WTC11 (cell line): ENCODE data around the gene LRRC10B. TPM values are rescaled to one million over a fixed set of nuclear protein-coding genes. Genes with fewer than 3 reads are reported as not detected.
"Not testable (repeated sequence)": the region's sequence is repeated elsewhere in the genome, so short reads cannot be mapped to it uniquely, and the experiment has no call there.

Source experiments
- ATAC-seq: fragments of 200-7000 bp; cut with Tn5 transposase; 2 replicates; pipeline ENCODE4 v1.10.0; 2021; ENCODE audit warnings: mild to moderate bottlenecking, moderate library complexity
- CTCF ChIA-PET: fragments of 300-600 bp; sonication (Branson Sonifier 250); formaldehyde crosslinking; loops from one replicate; lab custom pipeline; 2021; ENCODE audit warnings: antibody characterized with exemption; lab: Charles Lee
- POLR2A ChIA-PET: fragments of 350-600 bp; sonication (Branson Sonifier 250); formaldehyde crosslinking; loops from one replicate; lab custom pipeline; 2021; ENCODE audit warnings: antibody characterized with exemption; lab: Charles Lee
- DNase-seq: peaks from one replicate; pipeline ENCODE4 v3.0.0; 2021; ENCODE audit warnings: low spot score
- H3K27ac Mint-ChIP-seq: 2 replicates; pipeline ENCODE4 v1.8.0; 2021; ENCODE audit warnings: mixed read lengths
- H3K27me3 Mint-ChIP-seq: 2 replicates; pipeline ENCODE4 v1.8.0; 2021; ENCODE audit warnings: low read depth, mild to moderate bottlenecking, moderate library complexity, mixed read lengths
- H3K36me3 Mint-ChIP-seq: 2 replicates; pipeline ENCODE4 v1.8.0; 2021; ENCODE audit warnings: mixed read lengths
- H3K4me1 Mint-ChIP-seq: 2 replicates; pipeline ENCODE4 v1.8.0; 2022; ENCODE audit warnings: mixed read lengths
- H3K4me3 Mint-ChIP-seq: 2 replicates; pipeline ENCODE4 v1.8.0; 2021; ENCODE audit warnings: mild to moderate bottlenecking, moderate library complexity, mixed read lengths
- H3K9me3 Mint-ChIP-seq: 2 replicates; pipeline ENCODE4 v1.8.0; 2021; ENCODE audit warnings: mixed read lengths
- AFF4 ChIP-seq: sonication (generic); formaldehyde crosslinking; IDR thresholded peaks from 2 replicates; pipeline ENCODE4 v1.8.1; 2023; ENCODE audit warnings: mild to moderate bottlenecking, missing genetic modification reagents, borderline replicate concordance
- ATF1 ChIP-seq: sonication (generic); formaldehyde crosslinking; IDR thresholded peaks from 2 replicates; pipeline ENCODE4 v1.8.1; 2023; ENCODE audit warnings: mild to moderate bottlenecking, moderate library complexity, missing genetic modification reagents
- IRF1 ChIP-seq: sonication (generic); formaldehyde crosslinking; IDR thresholded peaks from 2 replicates; pipeline ENCODE4 v1.8.0; 2023; ENCODE audit warnings: missing genetic modification reagents
- KAT7 ChIP-seq: sonication (generic); formaldehyde crosslinking; IDR thresholded peaks from 2 replicates; pipeline ENCODE4 v1.8.1; 2023; ENCODE audit warnings: missing genetic modification reagents, mild to moderate bottlenecking, borderline replicate concordance
- MXD4 ChIP-seq: fragments of 250-450 bp; sonication (Bioruptor Pico); IDR thresholded peaks from 2 replicates; pipeline ENCODE4 v1.8.0; 2021; ENCODE audit warnings: mild to moderate bottlenecking, moderate library complexity, borderline replicate concordance
- NFYB ChIP-seq: sonication (generic); formaldehyde crosslinking; conservative IDR thresholded peaks from 2 replicates; pipeline ENCODE4 v1.8.0; 2022; ENCODE audit warnings: low read depth, missing genetic modification reagents
- NR2C2 ChIP-seq: sonication (generic); formaldehyde crosslinking; IDR thresholded peaks from 2 replicates; pipeline ENCODE4 v1.8.0; 2022; ENCODE audit warnings: mild to moderate bottlenecking, missing genetic modification reagents
- RORB ChIP-seq: fragments of 250-450 bp; sonication (Bioruptor Pico); IDR thresholded peaks from 2 replicates; pipeline ENCODE4 v1.9.0; 2021; ENCODE audit warnings: mild to moderate bottlenecking
- ZNF219 ChIP-seq: sonication (generic); formaldehyde crosslinking; IDR thresholded peaks from 2 replicates; pipeline ENCODE4 v1.8.0; 2023; ENCODE audit warnings: missing genetic modification reagents, mild to moderate bottlenecking, borderline replicate concordance
- ZNF317 ChIP-seq: sonication (generic); formaldehyde crosslinking; IDR thresholded peaks from 2 replicates; pipeline ENCODE4 v1.8.1; 2023; ENCODE audit warnings: low read depth, mild to moderate bottlenecking, moderate library complexity, missing genetic modification reagents, borderline replicate concordance
- total RNA-seq: library from RNA; stranded (reverse); gene quantifications from 3 replicates; pipeline ENCODE4 v1.2.3, GENCODE V29; 2021
- TF ChIP-seq, protein P1 (sequence below): sonication (generic); formaldehyde crosslinking; IDR thresholded peaks from 2 replicates; pipeline ENCODE4 v1.8.0; 2022; ENCODE audit warnings: mild to moderate bottlenecking, missing genetic modification reagents
- TF ChIP-seq, protein P2 (sequence below): fragments of 200-600 bp; IDR thresholded peaks from 2 replicates; pipeline ENCODE4 v1.8.0; 2022; ENCODE audit warnings: antibody characterized with exemption

Gene LRRC10B
- total RNA-seq, 1 experiment from 2014 or later = 1.5 TPM

- 0 out of 2 replicates have a peak overlapping the region, but pooled peaks have one; percentile 21 for H3K27ac Mint-ChIP-seq
- no peak for TF ChIP-seq MXD4 (CRISPR knock-in tag)
- TF ChIP-seq, protein P1, sequence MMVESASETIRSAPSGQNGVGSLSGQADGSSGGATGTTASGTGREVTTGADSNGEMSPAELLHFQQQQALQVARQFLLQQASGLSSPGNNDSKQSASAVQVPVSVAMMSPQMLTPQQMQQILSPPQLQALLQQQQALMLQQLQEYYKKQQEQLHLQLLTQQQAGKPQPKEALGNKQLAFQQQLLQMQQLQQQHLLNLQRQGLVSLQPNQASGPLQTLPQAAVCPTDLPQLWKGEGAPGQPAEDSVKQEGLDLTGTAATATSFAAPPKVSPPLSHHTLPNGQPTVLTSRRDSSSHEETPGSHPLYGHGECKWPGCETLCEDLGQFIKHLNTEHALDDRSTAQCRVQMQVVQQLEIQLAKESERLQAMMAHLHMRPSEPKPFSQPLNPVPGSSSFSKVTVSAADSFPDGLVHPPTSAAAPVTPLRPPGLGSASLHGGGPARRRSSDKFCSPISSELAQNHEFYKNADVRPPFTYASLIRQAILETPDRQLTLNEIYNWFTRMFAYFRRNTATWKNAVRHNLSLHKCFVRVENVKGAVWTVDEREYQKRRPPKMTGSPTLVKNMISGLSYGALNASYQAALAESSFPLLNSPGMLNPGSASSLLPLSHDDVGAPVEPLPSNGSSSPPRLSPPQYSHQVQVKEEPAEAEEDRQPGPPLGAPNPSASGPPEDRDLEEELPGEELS (CRISPR knock-in tag) = no peak
- TF ChIP-seq ZNF219 = no peak
- TF ChIP-seq ATF1 (CRISPR knock-in tag) = no peak
- no peak for TF ChIP-seq IRF1 (CRISPR knock-in tag)
- TF ChIP-seq KAT7 (CRISPR knock-in tag) = no peak
- TF ChIP-seq, all 79 proteins: peak for 0
- Mint-ChIP-seq H3K36me3 (peaks cover 3% of the 10 kb centered on the region; the same call in 1 of the 2 replicates), H3K4me1 (peaks cover 2% of the 10 kb centered on the region; the same call in 1 of the 2 replicates), H3K27me3 (no peaks in the 10 kb centered on the region), H3K9me3 (no peaks in the 10 kb centered on the region), H3K4me3 (no peak overlapping the region)
- CTCF ChIA-PET = interaction anchor here (1.4 to 1.6 kb wide), 4 partner anchors 17 to 117 kb away, joined by 3 to 5 read pairs (median 4); no protein-coding TSS in a partner anchor
- DNase-seq = no peak
- POLR2A ChIA-PET = no interaction called here
- no peak for ATAC-seq
These were observed 48.1 kb upstream of the LRRC10B start for GRCh38 chr11:61460474-61460881.

DNA sequence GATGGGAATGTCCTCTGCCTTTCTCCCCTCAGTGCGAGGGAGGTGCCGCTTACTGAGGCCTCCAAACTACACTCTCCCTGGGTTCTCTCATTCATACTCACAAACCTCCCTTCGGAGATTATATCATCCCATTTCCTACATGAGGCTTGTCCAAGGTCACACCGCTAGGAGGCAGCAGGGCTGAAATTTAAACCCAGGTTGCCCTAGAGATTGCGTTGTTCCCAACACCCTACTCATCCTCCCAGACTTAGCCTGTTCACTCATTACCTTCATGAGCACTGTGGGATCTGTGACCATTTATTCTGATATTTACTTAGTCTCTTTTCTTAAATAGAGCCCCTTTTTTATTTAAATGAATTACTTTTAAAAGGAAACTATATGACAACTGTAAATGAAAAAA lies 47.6 kb upstream of the LRRC10B start:
- no peaks in the 10 kb centered on the region for H3K27me3 Mint-ChIP-seq
- no peak overlapping the region for H3K27ac Mint-ChIP-seq
- TF ChIP-seq, protein P2, sequence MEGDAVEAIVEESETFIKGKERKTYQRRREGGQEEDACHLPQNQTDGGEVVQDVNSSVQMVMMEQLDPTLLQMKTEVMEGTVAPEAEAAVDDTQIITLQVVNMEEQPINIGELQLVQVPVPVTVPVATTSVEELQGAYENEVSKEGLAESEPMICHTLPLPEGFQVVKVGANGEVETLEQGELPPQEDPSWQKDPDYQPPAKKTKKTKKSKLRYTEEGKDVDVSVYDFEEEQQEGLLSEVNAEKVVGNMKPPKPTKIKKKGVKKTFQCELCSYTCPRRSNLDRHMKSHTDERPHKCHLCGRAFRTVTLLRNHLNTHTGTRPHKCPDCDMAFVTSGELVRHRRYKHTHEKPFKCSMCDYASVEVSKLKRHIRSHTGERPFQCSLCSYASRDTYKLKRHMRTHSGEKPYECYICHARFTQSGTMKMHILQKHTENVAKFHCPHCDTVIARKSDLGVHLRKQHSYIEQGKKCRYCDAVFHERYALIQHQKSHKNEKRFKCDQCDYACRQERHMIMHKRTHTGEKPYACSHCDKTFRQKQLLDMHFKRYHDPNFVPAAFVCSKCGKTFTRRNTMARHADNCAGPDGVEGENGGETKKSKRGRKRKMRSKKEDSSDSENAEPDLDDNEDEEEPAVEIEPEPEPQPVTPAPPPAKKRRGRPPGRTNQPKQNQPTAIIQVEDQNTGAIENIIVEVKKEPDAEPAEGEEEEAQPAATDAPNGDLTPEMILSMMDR = 0 out of 2 replicates have a peak, but pooled peaks have one; percentile 22
- no peak for TF ChIP-seq ZNF317
- TF ChIP-seq NFYB (CRISPR knock-in tag) = no peak
- no peak for TF ChIP-seq RORB (CRISPR knock-in tag)
- no peak for TF ChIP-seq NR2C2 (CRISPR knock-in tag)
- no peaks in the 10 kb centered on the region for H3K9me3 Mint-ChIP-seq
- no peak for DNase-seq
- no peaks in the 10 kb centered on the region for H3K36me3 Mint-ChIP-seq
- no peak overlapping the region for H3K4me3 Mint-ChIP-seq
- CTCF ChIA-PET = interaction anchor here (1.0 to 1.6 kb wide), 7 partner anchors 12 to 117 kb away, joined by 3 to 5 read pairs (median 3); partner anchors contain the start of gene LRRC10B
- peaks cover 2% of the 10 kb centered on the region; the same call in 1 of the 2 replicates for H3K4me1 Mint-ChIP-seq
- peak; percentile 61 for ATAC-seq
- POLR2A ChIA-PET = no interaction called here

- H3K36me3 Mint-ChIP-seq, DNase-seq, H3K9me3 Mint-ChIP-seq, H3K4me3 Mint-ChIP-seq, CTCF ChIA-PET, H3K4me1 Mint-ChIP-seq, H3K27me3 Mint-ChIP-seq, ATAC-seq: not testable (repeated sequence)
- H3K27ac Mint-ChIP-seq = 0 out of 2 replicates have a peak overlapping the region, but pooled peaks have one; percentile 9
- POLR2A ChIA-PET = interaction anchor here (0.5 kb wide), 1 partner anchor 9 kb away, joined by 3 read pairs; no protein-coding TSS in a partner anchor
These were observed 40.9 kb upstream of the LRRC10B start for GRCh38 chr11:61467602-61468001.

DNA sequence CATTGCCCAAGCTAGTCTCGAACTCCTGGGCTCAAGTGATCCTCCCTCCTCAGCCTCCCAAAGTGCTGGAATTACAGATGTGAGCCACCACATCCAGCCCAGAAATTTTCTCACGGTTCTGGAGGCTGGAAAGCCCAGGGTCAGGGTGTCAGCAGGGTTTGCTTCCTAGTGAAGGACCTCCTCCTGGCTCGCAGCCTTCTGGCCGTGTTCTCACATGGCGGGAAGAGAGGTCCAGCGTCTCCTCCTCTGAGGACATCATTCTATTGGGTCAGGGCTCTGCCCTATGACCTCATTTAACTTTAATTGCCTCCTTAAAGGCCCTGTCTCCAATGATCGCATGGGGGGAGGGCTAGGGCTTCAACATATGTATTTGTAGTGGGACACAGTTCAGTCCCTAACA lies 40.5 kb upstream of the LRRC10B start:
- no peak for ATAC-seq
- CTCF ChIA-PET = interaction anchor here (1.8 kb wide), 1 partner anchor 48 kb away, joined by 5 read pairs; no protein-coding TSS in a partner anchor
- POLR2A ChIA-PET = interaction anchor here (0.5 kb wide), 1 partner anchor 9 kb away, joined by 3 read pairs; no protein-coding TSS in a partner anchor
- H3K9me3 Mint-ChIP-seq = no peaks in the 10 kb centered on the region
- TF ChIP-seq ATF1 (CRISPR knock-in tag) (no peak), AFF4 (CRISPR knock-in tag) (no peak)
- TF ChIP-seq, all 79 proteins: peak for 0
- H3K4me1 Mint-ChIP-seq = no peaks in the 10 kb centered on the region
- 0 out of 2 replicates have a peak overlapping the region, but pooled peaks have one; percentile 9 for H3K27ac Mint-ChIP-seq
- H3K36me3 Mint-ChIP-seq = peaks cover 10% of the 10 kb centered on the region; the same call in 1 of the 2 replicates
- H3K4me3 Mint-ChIP-seq = no peak overlapping the region
- no peak for DNase-seq
- H3K27me3 Mint-ChIP-seq = no peaks in the 10 kb centered on the region
